Measurements from ENCODE around the gene ALS2.
"Not testable (repeated sequence)": the region's sequence is repeated elsewhere in the genome, so short reads cannot be mapped to it uniquely, and the experiment has no call there.

ALS2 gene

GRCh38 chr2:201780674-201781493 lies at the start of gene ALS2:
Gene ALS2 (minus strand): TSS chr2:201780933. CDS start chr2:201768885, 12,048 bp downstream.
- DNase-seq, result peak; percentile 98

GRCh38 chr2:201828220-201828619 lies 47.5 kb upstream of the ALS2 start:
- no peak for DNase-seq

GRCh38 chr2:201827621-201828020 lies 46.9 kb upstream of the ALS2 start:
- no peak for DNase-seq

- DNase-seq, result no peak
Measured at GRCh38 chr2:201824212-201824611, 43.5 kb upstream of the ALS2 start.

- no peak for DNase-seq
Measured at GRCh38 chr2:201821080-201821479, 40.3 kb upstream of the ALS2 start.

GRCh38 chr2:201820383-201821007 lies 39.8 kb upstream of the ALS2 start:
- no peak for DNase-seq

- no peak for DNase-seq
Measured at GRCh38 chr2:201816657-201817575, 36.2 kb upstream of the ALS2 start.

GRCh38 chr2:201813996-201814760 lies 33.4 kb upstream of the ALS2 start:
- no peak for DNase-seq

GRCh38 chr2:201810604-201811003 lies 29.9 kb upstream of the ALS2 start:
- DNase-seq, result not testable (repeated sequence)

GRCh38 chr2:201809633-201810032 lies 28.9 kb upstream of the ALS2 start:
- no peak for DNase-seq

- DNase-seq, result peak; percentile 33
Measured at GRCh38 chr2:201808027-201808426, 27.3 kb upstream of the ALS2 start.

GRCh38 chr2:201807452-201807999 lies 26.8 kb upstream of the ALS2 start:
- DNase-seq, result no peak

- peak; percentile 21 for DNase-seq
Measured at GRCh38 chr2:201806442-201807170, 25.9 kb upstream of the ALS2 start, which contains the start of gene CDK15. Gene CDK15 (plus strand): TSS chr2:201806537. CDS start chr2:201806665, 128 bp downstream.

GRCh38 chr2:201798914-201799285 lies 18.2 kb upstream of the ALS2 start:
- peak; percentile 30 for DNase-seq

GRCh38 chr2:201798252-201798913 lies 17.6 kb upstream of the ALS2 start:
- no peak for DNase-seq

GRCh38 chr2:201797175-201797840 lies 16.6 kb upstream of the ALS2 start:
- no peak for DNase-seq

GRCh38 chr2:201796478-201796865 lies 15.7 kb upstream of the ALS2 start:
- DNase-seq, result no peak

GRCh38 chr2:201795607-201796477 lies 15.1 kb upstream of the ALS2 start:
- DNase-seq, result peak; percentile 53

- no peak for DNase-seq
Measured at GRCh38 chr2:201794294-201794693, 13.6 kb upstream of the ALS2 start.

Data from hematopoietic multipotent progenitor cell treated with erythropoietin and hydrocortisone succinate and interleukin-3 and kit ligand, for 8 days (in vitro differentiated cells).